Measurements from ENCODE around the gene TROAP. TPM values are rescaled to one million over a fixed set of nuclear protein-coding genes. Genes with fewer than 3 reads are reported as not detected.
A peak's percentile ranks its signal among the peaks of the same experiment; 100 is the strongest.
"Not testable (repeated sequence)": the region's sequence is repeated elsewhere in the genome, so short reads cannot be mapped to it uniquely, and the experiment has no call there.

TROAP gene
- polyA plus RNA-seq, 3 donors = 22.4 to 37.1 (median 26.6) TPM

DNA sequence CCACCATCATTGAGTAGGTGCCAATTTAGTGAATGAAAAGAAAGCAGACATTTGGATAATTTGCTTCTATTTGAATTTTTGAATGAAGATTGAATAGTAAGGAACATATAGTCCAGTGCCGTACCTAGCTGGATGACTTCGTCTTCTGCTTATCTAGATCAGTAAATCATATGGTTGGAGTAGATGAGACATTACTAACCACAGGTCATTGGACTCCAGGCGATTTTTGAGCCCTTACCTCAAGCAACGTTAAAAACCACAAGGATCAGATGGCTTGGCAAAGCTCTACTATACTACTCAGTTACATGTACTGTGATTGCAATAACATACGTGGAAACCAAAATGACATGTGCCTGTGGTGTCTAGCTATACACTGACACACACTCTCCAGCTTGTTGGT, 42.5 kb downstream of the TROAP start:
- DNase-seq = no peak

DNA sequence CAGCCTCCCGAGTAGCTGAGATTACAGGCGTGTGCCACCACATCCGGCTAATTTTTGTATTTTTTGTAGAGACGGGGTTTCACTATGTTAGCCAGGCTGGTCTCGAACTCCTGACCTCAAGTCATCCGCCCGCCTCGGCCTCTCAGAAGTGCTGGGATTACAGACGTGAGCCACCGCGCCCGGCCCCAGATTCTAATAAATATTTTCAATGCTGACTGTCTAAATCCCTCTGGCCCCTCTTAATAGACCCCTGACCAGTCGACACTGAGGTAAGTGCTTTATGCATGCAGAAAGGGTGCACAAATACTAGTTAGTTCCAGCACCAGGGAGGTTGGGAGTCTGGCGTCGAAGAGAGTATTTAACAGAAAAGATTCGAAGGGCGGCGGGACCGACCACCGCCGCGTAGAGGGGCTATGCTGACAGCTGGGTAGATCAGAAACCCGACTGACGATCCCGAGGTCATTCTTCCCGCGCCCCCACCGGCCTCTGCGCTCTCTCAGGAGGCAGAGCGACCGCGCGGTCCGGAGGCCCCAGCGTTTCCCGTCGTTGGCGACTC, 43.1 kb downstream of the TROAP start:
- no peak for DNase-seq

DNA sequence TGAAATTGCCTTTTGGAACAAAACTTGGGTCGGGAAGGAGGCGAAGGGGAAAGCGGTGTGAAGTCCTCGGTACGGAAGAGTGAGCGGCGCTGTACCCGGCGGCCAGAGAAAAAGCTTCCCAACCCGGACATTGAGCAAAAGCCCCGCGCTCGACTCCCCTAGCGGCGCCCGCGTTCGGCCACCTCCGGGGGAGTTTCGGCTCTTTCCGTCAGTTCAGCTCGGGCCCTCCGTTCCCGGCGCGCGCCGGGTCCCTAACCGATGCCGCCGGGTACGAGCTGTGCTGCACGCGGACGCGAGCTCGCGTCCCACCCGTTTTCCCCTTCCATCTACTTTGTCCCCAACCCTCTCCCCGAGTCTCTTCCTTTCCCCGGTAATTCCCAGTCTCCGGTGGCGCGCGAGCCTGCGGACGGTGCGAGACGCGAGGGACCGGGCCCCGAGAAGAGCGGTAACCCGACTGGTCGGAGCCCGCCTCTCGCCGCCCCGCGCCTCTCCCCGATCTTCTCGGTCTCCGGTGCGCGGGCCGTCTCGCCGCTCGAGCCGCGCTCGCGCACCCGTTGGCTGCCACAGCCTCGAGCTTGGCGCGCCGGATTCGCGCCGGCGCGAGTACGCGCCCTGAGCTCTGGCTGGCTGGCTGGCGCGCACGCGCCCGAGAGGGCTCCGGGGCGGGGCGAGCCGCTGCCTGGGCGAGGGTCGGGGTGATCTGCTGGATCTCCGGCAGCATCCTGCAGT, 43.8 kb downstream of the TROAP start:
- peak; percentile 96 for DNase-seq

DNA sequence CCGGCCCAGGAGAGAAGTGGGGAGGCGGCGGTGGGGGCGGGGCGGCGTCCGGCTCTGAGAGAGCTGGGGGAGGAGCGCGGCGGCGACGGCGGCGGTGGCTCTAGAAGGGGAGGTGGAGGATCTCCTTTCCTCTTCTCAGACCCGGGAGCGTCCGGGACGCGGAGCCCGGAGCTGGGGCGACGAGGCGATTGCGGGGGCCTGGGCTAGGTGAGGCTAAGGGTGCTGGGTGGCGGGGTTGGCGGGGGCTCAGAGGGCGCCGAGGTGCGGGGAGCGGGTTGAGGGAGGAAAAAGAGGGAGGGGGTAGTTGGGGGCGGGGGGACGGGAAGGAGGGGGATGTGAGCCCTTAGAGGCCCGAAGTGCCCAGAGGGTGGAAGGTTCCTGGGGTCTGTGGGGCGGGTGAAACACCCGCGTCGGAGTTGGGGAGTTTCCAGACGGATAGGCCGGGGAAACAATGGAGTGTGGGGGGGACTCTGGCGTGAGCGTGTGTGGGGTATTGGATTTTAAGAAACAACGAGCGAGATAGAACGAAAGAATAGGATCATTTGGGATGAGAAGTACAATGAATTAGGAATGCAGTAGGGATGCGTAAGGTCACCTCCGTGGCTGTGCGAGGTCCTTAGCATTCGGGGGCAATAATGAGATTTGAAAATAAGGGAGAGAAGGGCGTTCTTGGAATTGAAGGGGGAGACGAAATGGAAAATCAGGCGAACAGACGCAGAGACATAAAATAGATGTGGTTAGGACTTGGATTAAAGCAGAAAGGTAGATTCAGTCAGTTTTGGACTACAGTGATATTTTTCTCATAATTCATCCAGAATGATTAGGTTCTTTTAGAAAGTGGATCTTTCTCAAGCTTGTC, 44.6 kb downstream of the TROAP start, which contains the start of gene SPATS2:
TSS of gene SPATS2 (plus strand) at position 82 of the 859 bp plus-strand sequence. CDS start 93,551 bp downstream, outside the sequence.
- no peak for DNase-seq

DNA sequence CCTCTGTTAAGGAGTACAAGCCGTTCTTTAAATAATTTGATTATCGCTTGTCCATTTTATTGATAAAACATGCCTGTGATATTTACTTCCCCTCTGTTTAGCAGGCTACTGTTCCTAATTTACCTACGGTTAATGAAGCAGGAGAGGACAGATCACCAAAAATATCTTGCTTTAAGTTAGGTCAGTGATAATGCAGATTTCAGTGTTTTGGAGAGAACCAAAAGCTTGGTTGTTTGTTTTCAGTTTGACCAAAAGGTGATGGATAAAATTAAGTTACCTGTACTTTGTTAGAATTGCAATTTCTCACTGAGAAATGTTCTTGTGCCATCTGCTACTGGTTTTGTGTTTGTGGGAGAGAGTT, 45.2 kb downstream of the TROAP start:
- no peak for DNase-seq

DNA sequence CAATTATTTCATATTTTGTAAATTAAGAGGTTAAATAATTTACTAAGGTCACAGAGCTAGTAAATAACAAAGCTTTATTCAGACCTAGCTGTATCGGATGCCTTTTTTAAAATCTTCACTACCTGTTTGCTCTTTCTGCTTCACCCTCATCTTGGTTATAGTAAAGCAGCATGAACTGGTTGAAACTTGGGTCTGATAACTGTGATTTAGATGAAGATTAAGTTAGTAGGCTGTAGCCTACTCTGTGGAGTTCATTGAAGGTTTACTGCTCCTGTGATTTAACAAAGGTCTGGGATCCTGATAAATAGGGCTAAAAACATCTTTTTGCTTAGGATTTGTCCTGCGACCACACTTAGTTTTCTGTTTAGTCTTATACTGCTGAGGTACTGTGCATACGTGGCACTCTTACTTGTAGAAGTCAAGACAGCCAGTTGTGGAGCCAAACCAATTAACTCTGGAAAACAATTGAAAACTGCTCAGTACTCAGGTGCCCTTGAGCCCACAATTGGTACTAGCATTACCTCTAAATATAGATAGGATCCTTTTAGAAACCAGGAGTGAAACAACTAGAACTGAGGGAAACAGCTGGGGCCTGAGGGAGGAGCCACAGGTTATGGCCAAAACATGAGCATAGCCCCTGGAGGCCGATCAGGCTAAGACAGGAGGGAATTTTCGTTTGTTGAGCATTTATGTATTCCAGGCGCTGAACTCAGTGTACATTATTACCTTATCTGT, 46.5 kb downstream of the TROAP start:
- no peak for DNase-seq

DNA sequence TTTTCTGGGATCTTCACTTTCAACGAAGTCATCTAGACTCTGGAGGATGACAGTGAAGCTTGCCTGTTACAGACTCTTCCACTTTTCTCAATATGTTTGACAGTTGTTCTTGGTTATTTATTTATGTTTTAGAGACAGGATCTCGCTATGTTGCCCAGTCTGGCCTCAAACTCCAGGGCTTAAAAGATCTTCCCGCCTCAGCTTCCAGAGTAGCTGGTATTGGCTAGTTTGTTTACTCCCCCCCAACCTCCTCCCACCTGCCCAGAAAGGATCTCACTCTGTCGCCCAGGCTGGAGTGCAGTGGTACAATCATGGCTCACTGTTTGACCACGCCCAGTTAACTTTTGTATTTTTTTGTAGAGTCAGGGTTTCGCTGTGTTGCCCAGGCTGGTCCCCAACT, 47.5 kb downstream of the TROAP start:
- DNase-seq = no peak

DNA sequence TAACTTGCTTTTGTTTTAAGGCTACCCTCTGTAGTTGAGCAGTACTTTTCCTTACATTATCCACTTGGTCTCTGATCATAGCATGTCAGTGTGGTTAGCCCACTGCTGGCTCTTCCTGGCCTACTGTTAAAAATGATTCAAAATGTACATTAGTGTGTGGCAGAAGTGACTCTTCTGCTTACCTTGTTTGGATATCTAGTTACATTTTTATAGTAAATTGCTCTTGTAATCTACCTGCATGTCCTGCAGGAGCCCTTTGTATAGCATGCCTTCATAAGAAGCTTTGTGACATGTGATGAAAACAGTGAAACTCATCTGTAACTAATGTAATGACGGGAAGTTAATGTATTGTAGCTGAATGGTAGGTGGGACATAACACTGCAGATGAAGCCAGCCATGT, 52.4 kb downstream of the TROAP start:
- no peak for DNase-seq

DNA sequence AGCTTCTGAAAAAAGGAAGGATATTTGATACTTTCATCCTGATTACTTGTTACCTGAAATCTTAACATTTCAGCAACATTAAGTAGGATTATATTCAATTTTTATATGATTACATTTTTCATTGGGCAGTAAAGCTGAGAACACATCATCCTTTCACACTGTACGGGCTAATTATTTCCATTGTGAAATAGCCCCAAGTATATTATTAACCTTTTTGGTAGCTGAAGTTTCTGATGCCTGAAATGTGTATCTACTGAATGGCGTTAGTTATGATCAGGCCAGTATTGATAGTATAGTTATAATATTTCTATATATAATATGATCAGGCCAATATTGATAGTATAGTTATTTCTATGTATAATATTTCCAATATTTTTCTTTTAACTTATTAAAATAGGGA, 54.3 kb downstream of the TROAP start:
- no peak for DNase-seq

DNA sequence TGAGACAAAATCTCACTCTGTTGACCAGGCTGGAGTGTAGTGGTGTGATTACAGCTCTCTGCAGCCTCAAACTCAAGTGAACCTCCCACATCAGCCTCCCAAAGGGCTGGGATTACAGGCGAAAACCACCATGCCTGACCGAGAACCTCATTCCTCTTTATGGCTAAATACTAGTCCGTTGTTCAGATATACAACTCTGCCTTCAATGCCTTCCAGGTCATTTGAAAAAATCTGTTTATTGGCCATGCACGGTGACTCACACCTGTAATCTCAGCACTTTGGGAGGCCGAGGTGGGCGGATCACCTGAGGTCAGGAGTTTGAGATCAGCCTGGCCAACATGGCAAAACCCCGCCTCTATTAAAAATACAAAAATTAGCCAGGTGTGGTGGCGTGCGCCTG, 57.1 kb downstream of the TROAP start:
- DNase-seq = not testable (repeated sequence)

Other genes with a start within 250 kb of the TROAP start
- gene DHH, start 228.5 kb upstream of the TROAP start, polyA plus RNA-seq (ENCODE audit: insufficient read length in 3 of 3) = under 1 TPM; 0.34 to 0.50 (median 0.35) TPM
- 10 to 100 TPM; 59.6 to 91.0 (median 90.9) TPM for gene LMBR1L, start 212.4 kb upstream of the TROAP start, polyA plus RNA-seq (ENCODE audit: insufficient read length in 3 of 3)
- gene TUBA1B, start 191.9 kb upstream of the TROAP start, polyA plus RNA-seq (ENCODE audit: insufficient read length in 3 of 3) = 1,000 to 10,000 TPM in 2 of 3 donors, 100 to 1,000 TPM in 1; 971 to 1,231 (median 1,109) TPM
- 100 to 1,000 TPM; 364 to 473 (median 401) TPM for gene TUBA1A, start 134.2 kb upstream of the TROAP start, polyA plus RNA-seq (ENCODE audit: insufficient read length in 3 of 3)
- 100 to 1,000 TPM; 140 to 152 (median 142) TPM for gene TUBA1C, start 58.2 kb upstream of the TROAP start, polyA plus RNA-seq (ENCODE audit: insufficient read length in 3 of 3)
- gene PRPH, start 28.1 kb upstream of the TROAP start, polyA plus RNA-seq (ENCODE audit: insufficient read length in 3 of 3) = under 1 TPM; 0.30 to 0.56 (median 0.47) TPM
- gene C1QL4, start 13.9 kb downstream of the TROAP start, polyA plus RNA-seq (ENCODE audit: insufficient read length in 3 of 3) = 1 to 10 TPM; 1.2 to 2.0 (median 1.3) TPM
- 10 to 100 TPM; 16.1 to 25.4 (median 24.5) TPM for gene DNAJC22, start 23.6 kb downstream of the TROAP start, polyA plus RNA-seq (ENCODE audit: insufficient read length in 3 of 3)
- 10 to 100 TPM; 42.5 to 53.3 (median 51.5) TPM for gene SPATS2, start 44.2 kb downstream of the TROAP start, polyA plus RNA-seq (ENCODE audit: insufficient read length in 3 of 3)
- 1 to 10 TPM; 6.4 to 8.0 (median 6.7) TPM for gene KCNH3, start 215.8 kb downstream of the TROAP start, polyA plus RNA-seq (ENCODE audit: insufficient read length in 3 of 3)
- gene MCRS1, start 244.9 kb downstream of the TROAP start, polyA plus RNA-seq (ENCODE audit: insufficient read length in 3 of 3) = 10 to 100 TPM; 72.6 to 81.3 (median 77.1) TPM